GM12875 (cell line): ENCODE measurements around the gene VAV2.

ENCODE experiments used
- H3K4me3 ChIP-seq: one replicate; pipeline ENCODE4 v1.5.1; 2011; ENCODE audit warnings: low read depth, low read length, control low read depth
- TF ChIP-seq, protein P1 (sequence below): IDR thresholded peaks from 2 replicates; pipeline ENCODE4 v1.5.1; 2011; ENCODE audit warnings: low read depth, mild to moderate bottlenecking, control low read depth, inconsistent platforms, low read length, moderate library complexity, borderline replicate concordance; ENCODE audit not compliant: insufficient read depth

Gene VAV2

GRCh38 chr9:133964463-133964862 lies 27.7 kb downstream of the VAV2 start:
- TF ChIP-seq, protein P1, sequence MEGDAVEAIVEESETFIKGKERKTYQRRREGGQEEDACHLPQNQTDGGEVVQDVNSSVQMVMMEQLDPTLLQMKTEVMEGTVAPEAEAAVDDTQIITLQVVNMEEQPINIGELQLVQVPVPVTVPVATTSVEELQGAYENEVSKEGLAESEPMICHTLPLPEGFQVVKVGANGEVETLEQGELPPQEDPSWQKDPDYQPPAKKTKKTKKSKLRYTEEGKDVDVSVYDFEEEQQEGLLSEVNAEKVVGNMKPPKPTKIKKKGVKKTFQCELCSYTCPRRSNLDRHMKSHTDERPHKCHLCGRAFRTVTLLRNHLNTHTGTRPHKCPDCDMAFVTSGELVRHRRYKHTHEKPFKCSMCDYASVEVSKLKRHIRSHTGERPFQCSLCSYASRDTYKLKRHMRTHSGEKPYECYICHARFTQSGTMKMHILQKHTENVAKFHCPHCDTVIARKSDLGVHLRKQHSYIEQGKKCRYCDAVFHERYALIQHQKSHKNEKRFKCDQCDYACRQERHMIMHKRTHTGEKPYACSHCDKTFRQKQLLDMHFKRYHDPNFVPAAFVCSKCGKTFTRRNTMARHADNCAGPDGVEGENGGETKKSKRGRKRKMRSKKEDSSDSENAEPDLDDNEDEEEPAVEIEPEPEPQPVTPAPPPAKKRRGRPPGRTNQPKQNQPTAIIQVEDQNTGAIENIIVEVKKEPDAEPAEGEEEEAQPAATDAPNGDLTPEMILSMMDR = no peak
- H3K4me3 ChIP-seq = no peak overlapping the region

DNA sequence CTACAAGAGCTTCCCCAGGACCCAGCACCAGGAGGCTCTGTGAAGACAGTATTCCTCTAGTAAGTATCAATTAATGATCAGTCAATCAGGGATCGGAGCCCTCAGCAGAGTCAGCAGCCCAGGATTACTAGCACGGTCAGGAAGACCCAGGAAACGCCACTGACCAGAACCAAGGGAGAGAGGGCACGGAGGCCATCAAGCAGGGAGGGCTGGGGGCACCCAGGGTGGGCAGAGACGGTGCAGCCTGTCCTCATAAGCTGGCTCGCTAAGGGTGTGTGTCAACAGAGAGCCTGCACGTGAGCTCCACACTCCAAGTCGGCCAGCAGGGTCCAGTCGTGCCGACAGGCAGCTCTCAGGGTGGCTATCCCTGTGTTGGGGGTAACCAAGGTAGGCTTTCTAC lies 29.0 kb downstream of the VAV2 start:
- H3K4me3 ChIP-seq = no peak overlapping the region
- TF ChIP-seq, protein P1 = no peak

DNA sequence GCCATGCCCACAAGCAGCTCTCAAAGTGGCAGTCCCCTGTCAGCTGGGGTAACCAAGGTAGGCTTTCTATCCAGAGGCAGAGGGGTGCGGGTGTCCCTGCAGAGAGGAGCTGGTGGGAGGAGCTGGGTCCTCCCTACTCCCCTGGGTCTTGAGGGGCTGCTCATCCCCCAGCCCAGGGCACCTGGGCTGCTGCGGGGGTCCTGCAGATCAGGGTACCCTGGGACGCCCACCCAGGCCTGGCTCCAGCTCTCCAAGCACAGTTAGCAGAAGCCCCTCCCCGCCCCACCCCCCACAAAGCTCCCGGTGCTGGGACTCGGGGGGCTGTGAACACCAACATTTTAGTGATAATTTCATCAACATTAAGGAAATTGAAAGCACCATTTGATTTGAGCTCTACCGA lies 29.8 kb downstream of the VAV2 start:
- TF ChIP-seq, protein P1 = no peak
- peak overlapping the region; percentile 16 for H3K4me3 ChIP-seq

DNA sequence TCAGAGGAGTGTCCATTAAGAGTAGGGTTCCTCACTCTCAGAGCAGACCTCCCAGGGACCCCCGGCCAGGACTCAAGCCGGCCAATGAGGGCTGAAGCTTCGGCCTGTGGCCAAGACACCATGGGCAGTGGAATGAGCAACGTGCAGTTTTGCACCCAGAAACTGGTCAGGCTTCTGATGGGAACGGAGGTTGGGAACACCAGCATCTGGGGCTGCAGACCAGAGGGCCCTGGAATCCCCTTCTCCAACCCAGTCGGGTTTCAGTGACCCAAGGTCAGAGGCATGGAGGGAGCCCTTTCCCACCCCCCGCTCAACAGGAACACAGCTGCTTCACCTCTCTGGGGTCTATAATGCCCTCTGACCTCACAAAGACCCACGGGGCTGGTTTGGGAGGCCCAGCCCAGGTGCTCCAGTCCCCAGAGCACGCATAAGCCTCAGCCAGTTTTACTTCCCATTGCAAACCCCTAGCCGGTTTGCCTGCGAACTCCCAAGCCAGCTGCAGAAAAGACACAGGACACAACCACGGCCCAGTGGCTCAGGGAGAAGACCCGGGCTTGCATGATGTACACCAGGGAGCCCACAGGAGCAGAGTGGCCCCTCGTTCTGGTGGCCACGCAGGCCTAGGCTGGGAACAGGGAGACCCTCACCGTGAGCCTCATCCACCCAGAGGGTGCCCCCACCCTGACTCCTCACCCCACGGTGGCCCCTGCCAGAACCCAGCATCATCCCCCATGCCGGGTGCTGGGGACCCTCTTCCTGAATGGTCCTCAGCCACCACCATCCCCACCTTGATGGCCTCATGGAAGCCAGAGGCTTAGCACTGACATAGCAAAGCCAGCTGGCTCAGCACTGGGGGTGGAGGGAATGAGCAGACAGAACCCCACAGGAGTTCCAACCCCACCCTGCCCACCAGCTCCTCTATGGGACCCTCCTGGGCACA lies 30.6 kb downstream of the VAV2 start:
- H3K4me3 ChIP-seq = peak overlapping the region; percentile 16
- TF ChIP-seq, protein P1 = no peak

DNA sequence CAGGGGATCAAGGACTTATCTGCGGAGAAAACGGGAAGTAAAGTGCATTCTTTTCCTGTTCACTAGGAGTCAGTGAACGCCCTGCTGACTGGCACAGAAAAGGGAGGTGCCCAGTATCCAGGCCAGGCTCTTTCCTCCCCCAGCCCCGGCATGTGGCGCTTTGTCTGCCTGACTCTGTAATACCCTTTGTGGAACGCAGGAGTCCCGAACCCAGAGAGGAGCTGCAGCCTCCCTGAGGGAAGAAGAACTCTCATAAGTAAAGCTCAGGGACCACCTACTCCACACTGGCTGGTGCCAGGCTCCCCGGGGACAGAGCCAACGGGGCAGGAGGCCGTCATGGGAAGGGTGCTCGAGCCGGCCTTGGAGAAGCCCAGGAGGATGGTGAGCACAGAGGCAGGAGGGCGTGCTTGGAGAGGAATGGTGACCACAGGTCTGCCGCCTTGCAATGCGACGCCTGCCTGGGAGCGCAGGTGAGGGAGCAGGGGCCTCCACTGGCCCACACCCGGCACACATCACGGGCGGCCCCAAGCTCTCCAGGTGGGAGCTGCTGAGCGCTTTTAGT lies 31.5 kb downstream of the VAV2 start:
- TF ChIP-seq, protein P1 = no peak
- H3K4me3 ChIP-seq = no peak overlapping the region

DNA sequence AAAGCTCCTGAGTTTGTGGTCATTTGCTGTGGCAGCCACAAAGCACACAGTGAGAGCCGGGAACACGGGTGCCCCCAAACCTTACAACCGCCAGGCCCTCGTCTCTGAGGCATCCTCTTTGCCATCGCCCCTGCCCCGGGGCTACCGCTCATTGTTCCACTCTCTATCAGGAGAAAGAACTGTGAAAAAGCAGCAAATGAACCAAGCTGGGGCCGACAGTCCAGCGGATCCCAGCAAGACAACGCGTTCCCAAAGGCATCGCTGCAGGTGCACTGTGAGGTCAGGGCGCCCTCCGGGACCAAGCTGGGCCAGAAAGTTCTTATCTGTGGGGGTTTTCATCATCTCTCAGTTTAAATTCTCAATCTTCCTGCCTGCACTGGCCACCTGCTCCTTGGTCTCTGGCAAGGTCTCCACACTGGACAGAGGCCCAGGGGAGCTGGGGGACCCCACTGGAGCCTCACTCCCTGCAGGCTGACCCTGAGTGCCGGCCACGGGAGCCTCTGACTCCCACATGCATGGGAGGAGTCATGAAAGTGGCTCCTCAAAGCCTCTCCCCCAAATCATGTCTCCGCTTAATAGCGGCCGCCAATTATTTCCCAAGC lies 32.1 kb downstream of the VAV2 start:
- TF ChIP-seq, protein P1 = no peak
- peak overlapping the region; percentile 49 for H3K4me3 ChIP-seq

- TF ChIP-seq, protein P1 = no peak
- H3K4me3 ChIP-seq = peak overlapping the region; percentile 49
These were observed 33.0 kb downstream of the VAV2 start for GRCh38 chr9:133959171-133959570.
